ENCODE results near the gene GNB1.

- TF ChIP-seq CTCF (IDR thresholded peaks at IDR 0.05; ENCODE audit: poor library complexity): no peak
- TF ChIP-seq EZH2 (IDR thresholded peaks at IDR 0.05; ENCODE audit: borderline replicate concordance): no peak
These were observed 627 bp upstream of the GNB1 start for GRCh38 chr1:1891349-1892078.
